DMS153 treated with DMSO at 0.1 percent for 48 hours (cell line): ENCODE data around the gene PKDREJ.
"Not testable (repeated sequence)": the region's sequence is repeated elsewhere in the genome, so short reads cannot be mapped to it uniquely, and the experiment has no call there.

Source experiments
- DNase-seq: peaks from one replicate; lab custom pipeline; 2025; ENCODE audit not compliant: unreplicated experiment; lab: John Stamatoyannopoulos, UW

PKDREJ gene

GRCh38 chr22:46269564-46269963, 6.4 kb upstream of the PKDREJ start:
- no peak for DNase-seq

GRCh38 chr22:46267431-46268279, 4.5 kb upstream of the PKDREJ start, which contains the start of gene TTC38:
TTC38 (plus strand) TSS chr22:46268008; CDS start chr22:46268040, 32 bp downstream.
- DNase-seq: peak; percentile 7

- not testable (repeated sequence) for DNase-seq
Measured at GRCh38 chr22:46265627-46266026, 2.5 kb upstream of the PKDREJ start.

GRCh38 chr22:46264520-46264919, 1.4 kb upstream of the PKDREJ start:
- DNase-seq: not testable (repeated sequence)

- no peak for DNase-seq
Measured at GRCh38 chr22:46262449-46263215, 511 bp downstream of the PKDREJ start.

GRCh38 chr22:46260038-46260437, 3.1 kb downstream of the PKDREJ start:
- no peak for DNase-seq

GRCh38 chr22:46259374-46259773, 3.8 kb downstream of the PKDREJ start:
- no peak for DNase-seq

GRCh38 chr22:46256358-46256958, 6.7 kb downstream of the PKDREJ start:
- no peak for DNase-seq

- DNase-seq: no peak
Measured at GRCh38 chr22:46251816-46252380, 11.2 kb downstream of the PKDREJ start.

GRCh38 chr22:46251266-46251665, 11.9 kb downstream of the PKDREJ start:
- no peak for DNase-seq

GRCh38 chr22:46250783-46251125, 12.4 kb downstream of the PKDREJ start:
- no peak for DNase-seq

GRCh38 chr22:46250035-46250782, 12.9 kb downstream of the PKDREJ start, which contains the start of gene CDPF1:
CDPF1 (minus strand) TSS chr22:46250293; CDS start chr22:46248284, 2,009 bp downstream.
- DNase-seq: peak; percentile 78

- DNase-seq: no peak
Measured at GRCh38 chr22:46247443-46247975, 15.6 kb downstream of the PKDREJ start.

GRCh38 chr22:46246178-46246577, 17.0 kb downstream of the PKDREJ start:
- DNase-seq: no peak

GRCh38 chr22:46245511-46245910, 17.6 kb downstream of the PKDREJ start:
- DNase-seq: peak; percentile 39

GRCh38 chr22:46244771-46245170, 18.4 kb downstream of the PKDREJ start:
- DNase-seq: no peak

- DNase-seq: no peak
Measured at GRCh38 chr22:46242076-46242475, 21.1 kb downstream of the PKDREJ start.

GRCh38 chr22:46241396-46242007, 21.6 kb downstream of the PKDREJ start:
- DNase-seq: no peak

GRCh38 chr22:46240907-46241306, 22.2 kb downstream of the PKDREJ start:
- no peak for DNase-seq

- no peak for DNase-seq
Measured at GRCh38 chr22:46240506-46240905, 22.6 kb downstream of the PKDREJ start.
